Pancreas (tissue), 10 donors: ENCODE measurements around the gene KLF7. TPM values are rescaled to one million over a fixed set of nuclear protein-coding genes. Genes with fewer than 3 reads are reported as not detected.

Experiments used
- ATAC-seq, 4 donors: fragments of 200-7000 bp; cut with Tn5 transposase; one replicate each; pipeline versions ENCODE4 v1.8.0 to v1.9.1; 2020; ENCODE audit warnings: mild to moderate bottlenecking in 4 of 4, moderate library complexity in 4 of 4
- DNase-seq, 6 donors: peaks; one replicate each; pipeline ENCODE4 v3.0.0-alpha.2; 2020
- FAIRE-seq: peaks from 2 replicates; lab custom pipeline; 2012; peaks lifted over from hg19 to GRCh38; lab: Jason Lieb, UNC
- H3K27ac ChIP-seq, 4 donors: fragments of 200-600 bp; sonication (generic); 1 replicate in 3 of 4; 2 replicates in 1 of 4; pipeline versions ENCODE4 v1.5.0 to v1.8.0; 2020
- H3K27me3 ChIP-seq, 4 donors: fragments of 200-600 bp; one replicate each; pipeline ENCODE4 v1.8.0; 2021
- H3K36me3 ChIP-seq, 3 donors: fragments of 200-600 bp; sonication (generic) in 1 of 3; one replicate each; pipeline versions ENCODE4 v1.5.0 to v1.8.0; 2020 to 2021
- H3K4me1 ChIP-seq, 3 donors: fragments of 200-600 bp; one replicate each; pipeline ENCODE4 v1.8.0; 2021
- H3K4me3 ChIP-seq, 4 donors: fragments of 200-600 bp; sonication (generic) in 2 of 4; one replicate each; pipeline versions ENCODE4 v1.5.0 to v1.8.0; 2020 to 2021
- H3K9me3 ChIP-seq, 4 donors: fragments of 200-600 bp; one replicate each; pipeline ENCODE4 v1.8.0; 2021
- CTCF ChIP-seq, 4 donors: fragments of 200-600 bp; sonication (generic) in 3 of 4; IDR thresholded peaks; one replicate each; pipeline versions ENCODE4 v1.5.0 to v1.8.0; 2021; ENCODE audit warnings: antibody characterized with exemption in 4 of 4
- WGBS, 2 donors: extraction: QIAGEN DNeasy Blood & Tissue Kit; methylation state at CpG; one replicate each; pipeline ENCODE4 v1.1.7; 2013; 5-methylcytosine and 5-hydroxymethylcytosine counted together
- intact Hi-C, 3 donors: fragments of 100-400 bp; cut with DNase I; formaldehyde crosslinking; loops; one replicate each; pipeline versions ENCODE4 v1.11.1 to v1.14.2; 2022
- polyA plus RNA-seq, 2 donors: library from polyadenylated mRNA; stranded (reverse); fragments of 200-250 nt; gene quantifications; one replicate each; pipeline ENCODE4 v1.2.3, GENCODE V29; 2013
- total RNA-seq, 6 donors: library from RNA; stranded (reverse); fragmentation: NEBNext Ultra II Directional in 4 of 6; extraction: Animal tissue kit (Norgen Biotek cat#: 25700) in 4 of 6; gene quantifications; one replicate each; pipeline versions ENCODE4 v1.2.1 to v1.2.4, GENCODE V29; 2021 to 2023
- donor health status: healthy with polysubstance abuse.
- donor health status: DM: no; HTN: no; CAD: no; lungs with moderate emphysema.
- donor health status: DM: no; HTN: no; CAD: no.
- donor health status: control.
- donor health status: control.
- donor health status: Bipolar disorder and iron deficiency.
- donor health status: DM: yes; HTN: yes; CAD: no.
- donor health status: DM: no; HTN: no; CAD: no.
- donor health status: DM: no; HTN: no; CAD: no.
- donor health status: DM: yes; HTN: yes; CAD: no.

Gene KLF7
- total and polyA plus RNA-seq, 8 donors: 2.4 to 15.0 (median 5.6) TPM

- no peak for ATAC-seq
- no peak overlapping the region for H3K27ac ChIP-seq
- TF ChIP-seq CTCF (IDR thresholded peaks at IDR 0.05): no peak
- H3K4me3 ChIP-seq: no peak overlapping the region
- no peaks in the 10 kb centered on the region for H3K27me3 ChIP-seq
- no peaks in the 10 kb centered on the region for H3K9me3 ChIP-seq
- 87 to 91% methylated on average over 2 of the region's 2 CpGs for WGBS, 2 donors
- intact Hi-C loops: no loop called here
- no peak for DNase-seq
- no peaks in the 10 kb centered on the region for H3K36me3 ChIP-seq
- no peaks in the 10 kb centered on the region for H3K4me1 ChIP-seq
- FAIRE-seq: no peak
These were observed 28.9 kb downstream of the KLF7 start for GRCh38 chr2:207136874-207137273.

- Histone ChIP-seq H3K4me3 (no peak overlapping the region), H3K36me3 (no peaks in the 10 kb centered on the region), H3K27ac (no peak overlapping the region), H3K4me1 (no peaks in the 10 kb centered on the region), H3K9me3 (no peaks in the 10 kb centered on the region), H3K27me3 (no peaks in the 10 kb centered on the region)
- FAIRE-seq (no peak), ATAC-seq (peak in 2 of 4 donors; percentile 33 to 50), DNase-seq (no peak)
- no peak for TF ChIP-seq CTCF (IDR thresholded peaks at IDR 0.05)
- WGBS, 2 donors: 63 to 71% methylated on average over 9 of the region's 9 CpGs
- intact Hi-C loops: no loop called here
These were observed 29.8 kb downstream of the KLF7 start for GRCh38 chr2:207135801-207136457.

GRCh38 chr2:207135340-207135739 lies 30.4 kb downstream of the KLF7 start:
- H3K4me1 ChIP-seq: no peaks in the 10 kb centered on the region
- TF ChIP-seq CTCF (IDR thresholded peaks at IDR 0.05): no peak
- FAIRE-seq: no peak
- no peak for ATAC-seq
- intact Hi-C loops: no loop called here
- H3K27me3 ChIP-seq: no peaks in the 10 kb centered on the region
- H3K27ac ChIP-seq: no peak overlapping the region
- H3K4me3 ChIP-seq: no peak overlapping the region
- H3K9me3 ChIP-seq: no peaks in the 10 kb centered on the region
- 55 to 73% methylated on average over 1 of the region's 1 CpG for WGBS, 2 donors
- H3K36me3 ChIP-seq: no peaks in the 10 kb centered on the region
- DNase-seq: no peak

- Histone ChIP-seq H3K4me1 (no peaks in the 10 kb centered on the region), H3K36me3 (no peaks in the 10 kb centered on the region), H3K27ac (no peak overlapping the region), H3K27me3 (no peaks in the 10 kb centered on the region), H3K9me3 (no peaks in the 10 kb centered on the region), H3K4me3 (no peak overlapping the region)
- intact Hi-C loops: no loop called here
- TF ChIP-seq CTCF (IDR thresholded peaks at IDR 0.05): no peak
- WGBS, 2 donors: 49 to 59% methylated on average over 13 of the region's 13 CpGs
- ATAC-seq: peak; percentile 63 to 79 (median 68)
- no peak for FAIRE-seq
- peak in 2 of 6 donors; percentile 20 to 39 for DNase-seq
These were observed 31.8 kb downstream of the KLF7 start for GRCh38 chr2:207133820-207134519.

GRCh38 chr2:207133458-207133819 lies 32.3 kb downstream of the KLF7 start:
- intact Hi-C loops: no loop called here
- ATAC-seq (peak in 2 of 4 donors; percentile 18), DNase-seq (no peak), FAIRE-seq (no peak)
- Histone ChIP-seq H3K9me3 (no peaks in the 10 kb centered on the region), H3K27ac (no peak overlapping the region), H3K36me3 (no peaks in the 10 kb centered on the region), H3K4me3 (no peak overlapping the region), H3K4me1 (no peaks in the 10 kb centered on the region), H3K27me3 (no peaks in the 10 kb centered on the region)
- 83% methylated on average over 6 of the region's 6 CpGs for WGBS, 2 donors
- TF ChIP-seq CTCF (IDR thresholded peaks at IDR 0.05): no peak
